Measurements from ENCODE around the gene CNIH3. TPM values are rescaled to one million over a fixed set of nuclear protein-coding genes. Genes with fewer than 3 reads are reported as not detected.

Gene CNIH3
- total and polyA plus RNA-seq, 8 donors: 2.0 to 10.5 (median 3.6) TPM

DNA sequence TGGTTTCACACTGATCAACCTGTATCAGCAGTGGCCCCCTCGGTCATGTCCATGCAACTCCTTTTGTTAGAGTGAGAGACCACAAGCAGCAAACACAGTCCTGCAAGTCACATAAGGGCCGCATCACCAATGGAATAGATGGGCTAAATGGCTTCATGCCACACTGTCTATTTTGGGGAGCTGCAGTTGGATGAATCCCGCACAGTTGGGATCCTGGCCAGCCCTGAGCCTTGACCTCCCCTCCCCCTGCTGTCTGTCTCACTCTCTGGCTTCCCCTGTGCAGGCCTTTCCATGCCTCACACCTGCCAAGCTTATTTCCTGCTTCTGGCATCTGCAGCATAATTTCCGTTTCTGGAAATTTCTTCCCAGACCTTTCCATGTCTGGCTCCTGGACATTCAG is 57.0 kb downstream of the CNIH3 start:
- H3K36me3 ChIP-seq: no peaks in the 10 kb centered on the region
- no peaks in the 10 kb centered on the region for H3K9me3 ChIP-seq
- WGBS, 2 donors: 64 to 66% methylated on average over 4 of the region's 4 CpGs
- no peak for FAIRE-seq
- peaks cover 0 to 7% (median 0%) of the 10 kb centered on the region in 3 donors for H3K4me1 ChIP-seq
- DNase-seq: no peak
- no peak overlapping the region for H3K4me3 ChIP-seq
- no peak overlapping the region for H3K27ac ChIP-seq
- no peaks in the 10 kb centered on the region for H3K27me3 ChIP-seq
- intact Hi-C loops (cut with DNase I): no loop called here
- TF ChIP-seq, protein P1, sequence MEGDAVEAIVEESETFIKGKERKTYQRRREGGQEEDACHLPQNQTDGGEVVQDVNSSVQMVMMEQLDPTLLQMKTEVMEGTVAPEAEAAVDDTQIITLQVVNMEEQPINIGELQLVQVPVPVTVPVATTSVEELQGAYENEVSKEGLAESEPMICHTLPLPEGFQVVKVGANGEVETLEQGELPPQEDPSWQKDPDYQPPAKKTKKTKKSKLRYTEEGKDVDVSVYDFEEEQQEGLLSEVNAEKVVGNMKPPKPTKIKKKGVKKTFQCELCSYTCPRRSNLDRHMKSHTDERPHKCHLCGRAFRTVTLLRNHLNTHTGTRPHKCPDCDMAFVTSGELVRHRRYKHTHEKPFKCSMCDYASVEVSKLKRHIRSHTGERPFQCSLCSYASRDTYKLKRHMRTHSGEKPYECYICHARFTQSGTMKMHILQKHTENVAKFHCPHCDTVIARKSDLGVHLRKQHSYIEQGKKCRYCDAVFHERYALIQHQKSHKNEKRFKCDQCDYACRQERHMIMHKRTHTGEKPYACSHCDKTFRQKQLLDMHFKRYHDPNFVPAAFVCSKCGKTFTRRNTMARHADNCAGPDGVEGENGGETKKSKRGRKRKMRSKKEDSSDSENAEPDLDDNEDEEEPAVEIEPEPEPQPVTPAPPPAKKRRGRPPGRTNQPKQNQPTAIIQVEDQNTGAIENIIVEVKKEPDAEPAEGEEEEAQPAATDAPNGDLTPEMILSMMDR (IDR thresholded peaks at IDR 0.05): no peak
- ATAC-seq: peak in 1 of 4 donors; percentile 11

DNA sequence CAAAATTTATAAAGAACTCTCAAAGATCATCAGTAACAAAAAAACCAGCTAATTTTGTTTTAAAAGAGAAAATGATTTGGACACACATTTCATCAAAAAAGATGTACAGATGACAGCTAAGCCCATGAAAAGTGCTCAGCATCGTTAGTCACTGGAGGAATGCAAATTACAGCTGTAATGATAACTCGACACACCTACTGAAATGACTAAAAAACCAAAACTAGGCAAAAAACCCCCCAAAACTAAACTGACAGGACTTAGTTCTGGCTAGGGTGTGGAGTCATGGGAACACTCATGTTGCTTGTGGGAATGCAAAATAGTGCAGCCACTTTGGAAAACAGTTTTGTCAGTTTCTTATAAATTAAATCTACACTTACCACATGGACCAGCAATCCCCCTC is 59.5 kb downstream of the CNIH3 start:
- H3K27ac ChIP-seq: no peak overlapping the region
- FAIRE-seq: no peak

DNA sequence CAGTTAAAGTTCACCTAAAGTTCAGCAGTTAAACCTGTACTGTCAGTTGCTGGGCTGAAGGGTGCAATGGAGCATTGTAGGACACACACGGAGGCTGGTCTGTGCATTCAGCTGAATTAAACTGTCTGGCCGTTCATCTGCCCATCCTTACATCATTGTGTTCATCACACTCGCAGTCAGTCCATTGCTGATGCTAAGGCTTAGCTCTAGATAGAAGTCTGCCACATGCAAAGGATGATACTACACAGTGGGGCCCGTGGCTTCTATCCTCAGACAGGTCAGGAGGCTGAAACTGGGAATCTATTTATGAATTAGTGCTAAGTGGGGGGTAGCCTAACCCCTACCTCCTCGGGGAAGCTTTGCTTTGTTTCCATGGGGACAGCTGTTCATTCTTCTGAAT is 60.4 kb downstream of the CNIH3 start:
- no peaks in the 10 kb centered on the region for H3K36me3 ChIP-seq
- no peak for FAIRE-seq
- no peak for DNase-seq
- WGBS, 2 donors: 65 to 74% methylated on average over 5 of the region's 5 CpGs
- H3K27me3 ChIP-seq: no peaks in the 10 kb centered on the region
- H3K27ac ChIP-seq: no peak overlapping the region
- no peak overlapping the region for H3K4me3 ChIP-seq
- TF ChIP-seq, protein P1 (IDR thresholded peaks at IDR 0.05): no peak
- no peak for ATAC-seq
- intact Hi-C loops (cut with DNase I): no loop called here
- H3K4me1 ChIP-seq: no peaks in the 10 kb centered on the region
- no peaks in the 10 kb centered on the region for H3K9me3 ChIP-seq

More for the DNA sequence above, 59.5 kb downstream of the CNIH3 start:
- DNase-seq (no peak), ATAC-seq (no peak)
- Histone ChIP-seq H3K4me1 (no peaks in the 10 kb centered on the region), H3K36me3 (no peaks in the 10 kb centered on the region), H3K27me3 (no peaks in the 10 kb centered on the region), H3K4me3 (no peak overlapping the region), H3K9me3 (no peaks in the 10 kb centered on the region)
- intact Hi-C loops (cut with DNase I): no loop called here
- TF ChIP-seq, protein P1 (IDR thresholded peaks at IDR 0.05): no peak
- WGBS, 2 donors: 93% methylated on average over 2 of the region's 2 CpGs

DNA sequence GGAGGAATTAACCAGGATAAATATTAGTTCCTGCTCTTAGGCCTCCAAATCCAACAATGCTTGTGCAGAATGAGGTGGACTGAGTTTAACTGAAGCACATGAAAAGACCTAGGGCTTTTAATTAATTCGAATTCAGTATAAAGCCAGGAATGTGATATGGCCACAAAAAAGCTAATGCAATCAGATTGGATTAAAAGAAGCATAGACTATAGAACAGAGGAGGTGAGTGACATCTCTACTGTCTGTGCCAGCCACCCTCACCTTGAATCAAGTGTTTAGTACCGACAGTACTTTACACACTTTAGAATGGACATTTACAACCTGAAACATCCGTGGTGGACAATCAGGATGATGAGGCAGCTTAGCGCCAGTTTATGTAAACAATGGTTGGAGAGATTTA is 62.1 kb downstream of the CNIH3 start:
- Histone ChIP-seq H3K27me3 (no peaks in the 10 kb centered on the region), H3K27ac (no peak overlapping the region), H3K36me3 (no peaks in the 10 kb centered on the region), H3K4me3 (no peak overlapping the region), H3K9me3 (no peaks in the 10 kb centered on the region), H3K4me1 (no peaks in the 10 kb centered on the region)
- TF ChIP-seq, protein P1 (IDR thresholded peaks at IDR 0.05): no peak
- intact Hi-C loops (cut with DNase I): no loop called here
- ATAC-seq: no peak
- WGBS, 2 donors: 83 to 92% methylated on average over 4 of the region's 4 CpGs
- no peak for FAIRE-seq
- DNase-seq: no peak

DNA sequence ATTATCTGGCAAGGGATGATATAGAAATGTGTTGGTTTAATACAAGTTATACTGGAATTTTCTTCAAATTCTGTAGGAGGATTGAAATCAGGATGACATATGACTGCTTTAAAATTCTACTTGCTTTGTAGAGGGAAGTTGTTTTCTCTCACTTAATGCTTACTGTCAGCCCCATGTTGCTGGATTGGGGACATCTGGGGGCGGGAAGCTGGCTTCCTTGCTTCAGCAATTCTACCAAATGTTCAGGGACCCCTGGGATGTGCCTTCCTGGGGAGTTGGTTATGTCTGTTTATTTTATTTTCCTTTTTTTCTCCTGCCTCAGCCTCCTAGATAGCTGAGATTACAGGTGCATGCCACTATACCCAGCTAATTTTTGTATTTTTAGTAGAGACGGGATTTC is 63.5 kb downstream of the CNIH3 start:
- TF ChIP-seq, protein P1 (IDR thresholded peaks at IDR 0.05): no peak
- intact Hi-C loops (cut with DNase I): no loop called here
- no peaks in the 10 kb centered on the region for H3K9me3 ChIP-seq
- H3K27ac ChIP-seq: no peak overlapping the region
- H3K27me3 ChIP-seq: no peaks in the 10 kb centered on the region
- ATAC-seq: no peak
- no peaks in the 10 kb centered on the region for H3K4me1 ChIP-seq
- DNase-seq: no peak
- no peak overlapping the region for H3K4me3 ChIP-seq
- no peak for FAIRE-seq
- H3K36me3 ChIP-seq: no peaks in the 10 kb centered on the region
- WGBS, 2 donors: 91 to 98% methylated on average over 2 of the region's 2 CpGs
